Stimulated activated CD8-positive, alpha-beta memory T cell treated with anti-CD3 and anti-CD28 coated beads, Interleukin-12 subunit alpha, Interleukin-12 subunit beta, amount 100 ng/mL, for 1 hour (primary cell): ENCODE results near the gene PLEKHN1.

Experiments used
- DNase-seq: peaks from one replicate; pipeline ENCODE4 v3.0.0-alpha.2; 2020; ENCODE audit warnings: low read depth

Gene PLEKHN1

GRCh38 chr1:1024149-1024770 lies 58.0 kb downstream of the PLEKHN1 start:
- no peak for DNase-seq

- no peak for DNase-seq
Measured at GRCh38 chr1:1024771-1025699, 58.8 kb downstream of the PLEKHN1 start.
